Measurements from ENCODE around the gene STUM.
A peak's percentile ranks its signal among the peaks of the same experiment; 100 is the strongest.

Gene STUM

GRCh38 chr1:226656601-226657277 lies 108.2 kb downstream of the STUM start:
- DNase-seq = peak; percentile 65

GRCh38 chr1:226657895-226658545 lies 109.5 kb downstream of the STUM start:
- no peak for DNase-seq

DNA sequence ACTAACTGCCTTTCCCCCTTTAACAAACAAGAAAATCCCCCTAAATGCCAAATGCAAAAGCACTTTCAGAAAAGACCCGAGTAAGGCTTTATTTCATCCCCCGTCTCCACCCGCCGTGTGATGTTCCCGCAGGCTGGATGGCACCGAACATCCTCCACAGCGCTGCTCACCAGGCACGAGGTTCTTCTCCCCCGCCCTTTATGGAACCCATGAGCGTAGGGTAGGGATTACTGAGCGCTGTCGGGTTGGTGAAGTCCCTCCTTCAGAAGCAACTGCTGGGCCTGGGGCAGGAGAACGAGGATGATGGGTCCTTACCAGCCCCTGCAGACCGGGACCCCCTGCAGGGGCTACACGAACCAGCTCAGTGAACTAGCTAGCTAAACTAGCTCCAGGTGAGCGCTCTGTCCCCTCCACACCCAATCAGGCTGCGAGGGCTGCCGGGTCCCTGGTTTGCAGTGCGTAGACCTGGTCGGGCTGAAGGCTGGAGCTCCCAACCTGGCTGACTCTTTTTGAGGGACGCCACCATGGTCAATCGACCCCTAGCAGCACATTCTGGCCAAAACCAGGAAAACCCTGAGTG lies 110.1 kb downstream of the STUM start:
- DNase-seq = no peak
